PC-3 (cell line): ENCODE data around the gene MIXL1. TPM values are rescaled to one million over a fixed set of nuclear protein-coding genes. Genes with fewer than 3 reads are reported as not detected.
A peak's percentile ranks its signal among the peaks of the same experiment; 100 is the strongest.

Source experiments
- ATAC-seq: fragments of 200-7000 bp; cut with Tn5 transposase; 2 replicates; pipeline ENCODE4 v1.9.1; 2020; ENCODE audit warnings: mild to moderate bottlenecking, moderate library complexity
- BruUV-seq: library from RNA; stranded (reverse); fragments of 400-500 nt; replicated peaks from 2 replicates; lab custom pipeline; 2021; lab: Mats Ljungman, UMichigan
- CTCF ChIA-PET: fragments of 300-600 bp; sonication (Branson Sonifier 250); formaldehyde crosslinking; loops from one replicate; lab custom pipeline; 2022; ENCODE audit warnings: antibody characterized with exemption; lab: Charles Lee
- POLR2A ChIA-PET: fragments of 300-600 bp; sonication (Branson Sonifier 250); formaldehyde crosslinking; loops from one replicate; lab custom pipeline; 2022; ENCODE audit warnings: antibody characterized with exemption; ENCODE audit not compliant: unreplicated experiment; lab: Charles Lee
- DNase-seq: peaks from one replicate; pipeline ENCODE4 v3.0.0-alpha.2; 2015
- H2AFZ ChIP-seq: fragments of 300-600 bp; sonication (generic); 2 replicates; pipeline ENCODE4 v1.6.0; 2016; ENCODE audit warnings: antibody characterized with exemption, low read length
- H3F3A ChIP-seq: fragments of 300-600 bp; sonication (generic); one replicate; pipeline ENCODE4 v1.6.0; 2017; ENCODE audit warnings: antibody characterized with exemption, low read length, control low read depth, mild to moderate bottlenecking; ENCODE audit not compliant: unreplicated experiment
- H3K27ac ChIP-seq: fragments of 300-600 bp; sonication (generic); 2 replicates; pipeline ENCODE4 v1.5.1; 2016; ENCODE audit warnings: mild to moderate bottlenecking, low read length
- H3K27me3 ChIP-seq: fragments of 300-600 bp; sonication (generic); 2 replicates; pipeline ENCODE4 v1.6.1; 2016; ENCODE audit warnings: low read length, mixed read lengths
- H3K36me3 ChIP-seq: fragments of 300-600 bp; sonication (generic); 2 replicates; pipeline ENCODE4 v1.6.1; 2016; ENCODE audit warnings: low read depth, mixed run types, low read length, mixed read lengths
- H3K4me1 ChIP-seq: fragments of 300-600 bp; sonication (generic); 2 replicates; pipeline ENCODE4 v1.5.1; 2016; ENCODE audit warnings: low read length; ENCODE audit not compliant: insufficient read depth
- H3K4me2 ChIP-seq: fragments of 300-600 bp; sonication (generic); 2 replicates; pipeline ENCODE4 v1.6.0; 2016; ENCODE audit warnings: low read length
- H3K4me3 ChIP-seq: fragments of 300-600 bp; sonication (generic); 2 replicates; pipeline ENCODE4 v1.5.1; 2016; ENCODE audit warnings: mild to moderate bottlenecking, low read length, mixed read lengths
- H3K79me2 ChIP-seq: fragments of 300-600 bp; sonication (generic); 2 replicates; pipeline ENCODE4 v1.6.1; 2017; ENCODE audit warnings: low read length, mixed read lengths
- H3K9ac ChIP-seq: fragments of 300-600 bp; sonication (generic); 2 replicates; pipeline ENCODE4 v1.6.0; 2016; ENCODE audit warnings: mild to moderate bottlenecking, low read length
- H3K9me2 ChIP-seq: fragments of 300-600 bp; sonication (generic); replicated peaks from 2 replicates; pipeline ENCODE4 v1.6.1; 2016; ENCODE audit warnings: mixed run types, low read length, mixed read lengths
- H3K9me3 ChIP-seq: fragments of 300-600 bp; sonication (generic); 2 replicates; pipeline ENCODE4 v1.6.1; 2016; ENCODE audit warnings: low read length, mixed read lengths
- H4K20me1 ChIP-seq: fragments of 300-600 bp; sonication (generic); 2 replicates; pipeline ENCODE4 v1.6.1; 2016; ENCODE audit warnings: low read length, mixed read lengths
- EZH2 ChIP-seq: fragments of 300-600 bp; sonication (generic); IDR thresholded peaks from one replicate; pipeline ENCODE4 v1.6.1; 2017; ENCODE audit warnings: antibody characterized with exemption, mild to moderate bottlenecking, low read length; ENCODE audit not compliant: unreplicated experiment
- EZH2phosphoT487 ChIP-seq: fragments of 300-600 bp; sonication (generic); IDR thresholded peaks from 2 replicates; pipeline ENCODE4 v1.6.1; 2018; ENCODE audit warnings: mild to moderate bottlenecking, antibody characterized with exemption, low read length, borderline replicate concordance
- intact Hi-C: fragments of 100-400 bp; cut with micrococcal nuclease; formaldehyde crosslinking; loops from 2 replicates; pipeline ENCODE4 v1.9.0; 2023
- total RNA-seq: library from RNA; depleted of rRNA; stranded (reverse); fragments of >200 nt; gene quantifications from 2 replicates; pipeline ENCODE4 v1.2.3, GENCODE V29; 2014
- TF ChIP-seq, protein P1 (sequence below): fragments of 300-600 bp; sonication (generic); conservative IDR thresholded peaks from 2 replicates; pipeline ENCODE4 v1.5.1; 2017; ENCODE audit warnings: antibody characterized with exemption, low read depth, mild to moderate bottlenecking, low read length

MIXL1 gene
- total RNA-seq, 1 experiment from 2014 or later = not detected

DNA sequence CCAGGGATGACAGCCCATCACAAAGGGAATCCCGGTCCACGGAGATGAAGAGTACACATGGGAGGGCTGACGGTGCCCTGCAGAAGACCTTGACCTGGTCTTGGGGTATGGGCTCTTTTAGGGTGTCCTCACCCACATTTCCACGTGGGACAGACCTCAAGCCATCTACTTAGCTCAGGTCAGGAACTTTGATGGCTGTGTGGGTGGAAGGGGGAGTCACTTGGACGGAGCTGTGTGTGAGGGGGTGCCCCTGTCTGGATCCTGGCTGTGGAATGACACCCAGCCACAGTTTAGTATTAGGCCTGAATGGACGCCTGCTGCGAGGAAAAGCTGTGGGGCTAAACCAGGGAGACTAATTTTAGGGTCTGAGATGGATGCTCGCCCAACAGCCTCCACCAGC, 10.9 kb upstream of the MIXL1 start:
- Histone ChIP-seq H2AFZ (no peak overlapping the region), H3K9me2 (no peaks in the 10 kb centered on the region), H3F3A (no peaks in the 10 kb centered on the region), H3K4me3 (no peak overlapping the region), H3K27me3 (no peaks in the 10 kb centered on the region), H3K36me3 (no peaks in the 10 kb centered on the region), H3K4me2 (no peak overlapping the region), H3K9ac (no peak overlapping the region), H3K79me2 (no peaks in the 10 kb centered on the region), H4K20me1 (no peaks in the 10 kb centered on the region), H3K4me1 (no peaks in the 10 kb centered on the region), H3K9me3 (no peaks in the 10 kb centered on the region), H3K27ac (no peak overlapping the region)
- ATAC-seq = no peak
- intact Hi-C loops = no loop called here
- TF ChIP-seq EZH2phosphoT487 (no peak), EZH2 (no peak)
- TF ChIP-seq, protein P1, sequence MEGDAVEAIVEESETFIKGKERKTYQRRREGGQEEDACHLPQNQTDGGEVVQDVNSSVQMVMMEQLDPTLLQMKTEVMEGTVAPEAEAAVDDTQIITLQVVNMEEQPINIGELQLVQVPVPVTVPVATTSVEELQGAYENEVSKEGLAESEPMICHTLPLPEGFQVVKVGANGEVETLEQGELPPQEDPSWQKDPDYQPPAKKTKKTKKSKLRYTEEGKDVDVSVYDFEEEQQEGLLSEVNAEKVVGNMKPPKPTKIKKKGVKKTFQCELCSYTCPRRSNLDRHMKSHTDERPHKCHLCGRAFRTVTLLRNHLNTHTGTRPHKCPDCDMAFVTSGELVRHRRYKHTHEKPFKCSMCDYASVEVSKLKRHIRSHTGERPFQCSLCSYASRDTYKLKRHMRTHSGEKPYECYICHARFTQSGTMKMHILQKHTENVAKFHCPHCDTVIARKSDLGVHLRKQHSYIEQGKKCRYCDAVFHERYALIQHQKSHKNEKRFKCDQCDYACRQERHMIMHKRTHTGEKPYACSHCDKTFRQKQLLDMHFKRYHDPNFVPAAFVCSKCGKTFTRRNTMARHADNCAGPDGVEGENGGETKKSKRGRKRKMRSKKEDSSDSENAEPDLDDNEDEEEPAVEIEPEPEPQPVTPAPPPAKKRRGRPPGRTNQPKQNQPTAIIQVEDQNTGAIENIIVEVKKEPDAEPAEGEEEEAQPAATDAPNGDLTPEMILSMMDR = no peak
- BruUV-seq = no TSS peak
- POLR2A ChIA-PET = no interaction called here
- CTCF ChIA-PET = no interaction called here
- DNase-seq = no peak

DNA sequence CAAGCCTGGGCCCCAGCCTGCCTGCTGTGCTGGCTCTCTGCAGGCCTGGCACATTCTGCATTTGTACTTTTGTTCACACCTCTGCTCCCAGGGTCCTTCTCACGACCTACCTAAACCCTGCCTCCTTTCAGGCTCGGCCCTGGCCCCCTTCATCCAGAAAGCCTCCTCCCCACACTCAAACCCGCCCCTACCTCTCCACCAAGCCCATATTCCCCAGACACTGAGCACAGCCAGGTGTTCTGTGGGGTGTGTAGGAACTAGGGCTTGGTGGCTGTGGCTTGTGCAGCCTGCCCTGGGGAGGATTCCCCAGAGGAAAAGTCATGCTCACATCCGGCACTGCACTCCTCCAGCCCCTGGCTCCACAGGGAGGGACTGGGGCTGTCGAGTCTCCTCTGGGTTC, 8.2 kb upstream of the MIXL1 start:
- intact Hi-C loops = no loop called here
- no peaks in the 10 kb centered on the region for H3K27me3 ChIP-seq
- no TSS peak for BruUV-seq
- no peak for DNase-seq
- H2AFZ ChIP-seq = no peak overlapping the region
- no peak overlapping the region for H3K9ac ChIP-seq
- no peak overlapping the region for H3K4me3 ChIP-seq
- ChIA-PET CTCF (no interaction called here), POLR2A (interaction anchor here (0.5 kb wide), 1 partner anchor 30 kb away, joined by 3 read pairs; no protein-coding TSS in a partner anchor)
- no peak for TF ChIP-seq EZH2
- TF ChIP-seq, protein P1 = no peak
- TF ChIP-seq EZH2phosphoT487 = no peak
- H3F3A ChIP-seq = no peaks in the 10 kb centered on the region
- H3K36me3 ChIP-seq = no peaks in the 10 kb centered on the region
- no peaks in the 10 kb centered on the region for H3K9me3 ChIP-seq
- no peak overlapping the region for H3K4me2 ChIP-seq
- H3K79me2 ChIP-seq = no peaks in the 10 kb centered on the region
- H3K9me2 ChIP-seq = no peaks in the 10 kb centered on the region
- H4K20me1 ChIP-seq = no peaks in the 10 kb centered on the region
- peak; percentile 52 for ATAC-seq
- H3K27ac ChIP-seq = no peak overlapping the region
- H3K4me1 ChIP-seq = no peaks in the 10 kb centered on the region

DNA sequence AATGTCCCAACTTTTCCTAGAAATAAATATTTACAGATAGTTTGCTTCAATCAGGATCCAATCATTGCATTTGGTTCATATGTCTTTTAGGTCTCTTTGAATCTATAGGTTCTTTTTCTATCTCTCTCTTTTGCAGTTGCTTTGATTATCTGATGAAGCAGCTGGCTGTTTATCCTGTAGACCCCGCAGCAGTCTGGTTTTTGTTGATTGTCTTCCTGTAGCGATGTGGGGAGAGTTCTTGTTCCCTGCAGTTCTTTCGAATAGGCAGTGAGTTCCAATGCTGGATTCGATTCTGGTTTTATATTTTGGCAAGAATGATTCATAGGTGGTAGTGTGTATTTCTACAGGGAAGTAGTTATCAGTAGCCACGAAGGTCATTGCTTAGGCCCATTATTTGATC, 7.4 kb upstream of the MIXL1 start:
- Histone ChIP-seq H3K4me3 (no peak overlapping the region), H3K9me3 (no peaks in the 10 kb centered on the region), H2AFZ (no peak overlapping the region), H3K27me3 (no peaks in the 10 kb centered on the region), H3K27ac (no peak overlapping the region), H3K79me2 (no peaks in the 10 kb centered on the region), H3K36me3 (no peaks in the 10 kb centered on the region), H4K20me1 (no peaks in the 10 kb centered on the region), H3K4me1 (no peaks in the 10 kb centered on the region), H3K9ac (no peak overlapping the region), H3K4me2 (no peak overlapping the region), H3F3A (no peaks in the 10 kb centered on the region), H3K9me2 (no peaks in the 10 kb centered on the region)
- no TSS peak for BruUV-seq
- ChIA-PET CTCF (no interaction called here), POLR2A (no interaction called here)
- TF ChIP-seq, protein P1 = no peak
- TF ChIP-seq EZH2phosphoT487 = no peak
- TF ChIP-seq EZH2 = no peak
- ATAC-seq (no peak), DNase-seq (no peak)
- intact Hi-C loops = no loop called here
